Measurements from ENCODE around the gene GPR161. TPM values are rescaled to one million over a fixed set of nuclear protein-coding genes. Genes with fewer than 3 reads are reported as not detected.
A peak's percentile ranks its signal among the peaks of the same experiment; 100 is the strongest.

Gene GPR161
- total and polyA plus RNA-seq, 10 of the 15 experiments (the other 5 are each of a cell fraction or from before 2014, with no cell fraction given) = 0.07 to 0.49 (median 0.34) TPM; not detected in 2

GRCh38 chr1:168045311-168045710 is 91.4 kb downstream of the GPR161 start:
- H3K27me3 ChIP-seq (replicated peaks in 1 of 2; ENCODE audit: control insufficient read depth in 2 of 2, insufficient read depth in 2 of 2, low read length in 1 of 2) = no peaks in the 10 kb centered on the region
- no peak overlapping the region for H3K4me3 ChIP-seq
- no peaks in the 10 kb centered on the region for H4K20me1 ChIP-seq (ENCODE audit: control insufficient read depth, insufficient read depth)
- no peak for TF ChIP-seq ETV6 (conservative IDR thresholded peaks at IDR 0.05 in 1 of 2, IDR thresholded peaks at IDR 0.05 in 1 of 2; ENCODE audit: borderline replicate concordance in 1 of 2, low read depth in 1 of 2)
- no peak for TF ChIP-seq REST (IDR thresholded peaks at IDR 0.05; ENCODE audit: low read depth, low read length)
- ChIA-PET SMC1A (ENCODE audit: uncharacterized antibody, unreplicated experiment) (no interaction called here), CTCF (interaction anchor here (0.5 to 1.9 kb wide), 2 partner anchors 37 to 184 kb away, joined by 3 to 5 read pairs; no protein-coding TSS in a partner anchor), POLR2A (no interaction called here), RAD21 (ENCODE audit: unreplicated experiment) (no interaction called here)
- no peaks in the 10 kb centered on the region for H3K9me3 ChIP-seq (replicated peaks; ENCODE audit: control insufficient read depth, insufficient read depth, low read length)
- FAIRE-seq (peak; percentile 27), ATAC-seq (no peak), DNase-seq (ENCODE audit: low read depth, low spot score) (no peak)
- no peaks in the 10 kb centered on the region for H3K79me2 ChIP-seq (ENCODE audit: control insufficient read depth, insufficient read depth, low read length)
- no peaks in the 10 kb centered on the region for H3K4me1 ChIP-seq (ENCODE audit: control insufficient read depth, insufficient read depth, low read length)
- intact Hi-C loops (cut with micrococcal nuclease; ENCODE audit: unreplicated experiment) (no loop called here), in situ Hi-C loops (cut with MboI) (no loop called here)
- no TSS peak for BruUV-seq (replicated peaks)
- 96% methylated on average over 1 of the region's 1 CpG for WGBS (ENCODE audit: insufficient coverage, insufficient replicate concordance, low lambda C conversion rate, missing lambda C conversion rate)
- H3K4me2 ChIP-seq (ENCODE audit: control insufficient read depth, insufficient read depth) = no peak overlapping the region
- no peak overlapping the region for H3K9ac ChIP-seq (ENCODE audit: control insufficient read depth, insufficient read depth, low read length)
- no peak overlapping the region for H2AFZ ChIP-seq (ENCODE audit: control insufficient read depth, low read depth, low read length)
- H3K36me3 ChIP-seq (ENCODE audit: control insufficient read depth in 2 of 2, insufficient read depth in 2 of 2, low read length in 1 of 2) = peaks cover 0 to 2% of the 10 kb centered on the region in 2 experiments; a peak in 1 of 4 replicates
- no peak overlapping the region for H3K27ac ChIP-seq (ENCODE audit: control insufficient read depth, insufficient read depth)

- ChIA-PET POLR2A (no interaction called here), RAD21 (ENCODE audit: unreplicated experiment) (no interaction called here), SMC1A (ENCODE audit: uncharacterized antibody, unreplicated experiment) (no interaction called here), CTCF (no interaction called here)
- Histone ChIP-seq H3K4me1 (ENCODE audit: control insufficient read depth, insufficient read depth, low read length) (no peaks in the 10 kb centered on the region), H4K20me1 (ENCODE audit: control insufficient read depth, insufficient read depth) (no peaks in the 10 kb centered on the region), H3K9ac (ENCODE audit: control insufficient read depth, insufficient read depth, low read length) (no peak overlapping the region), H3K9me3 (replicated peaks; ENCODE audit: control insufficient read depth, insufficient read depth, low read length) (no peaks in the 10 kb centered on the region), H2AFZ (ENCODE audit: control insufficient read depth, low read depth, low read length) (no peak overlapping the region), H3K27me3 (replicated peaks in 1 of 2; ENCODE audit: control insufficient read depth in 2 of 2, insufficient read depth in 2 of 2, low read length in 1 of 2) (no peaks in the 10 kb centered on the region), H3K27ac (ENCODE audit: control insufficient read depth, insufficient read depth) (no peak overlapping the region), H3K79me2 (ENCODE audit: control insufficient read depth, insufficient read depth, low read length) (no peaks in the 10 kb centered on the region), H3K4me3 (no peak overlapping the region), H3K36me3 (ENCODE audit: control insufficient read depth in 2 of 2, insufficient read depth in 2 of 2, low read length in 1 of 2) (peaks cover 0 to 2% of the 10 kb centered on the region in 2 experiments; a peak in 2 of 4 replicates), H3K4me2 (ENCODE audit: control insufficient read depth, insufficient read depth) (no peak overlapping the region)
- WGBS (ENCODE audit: insufficient coverage, insufficient replicate concordance, low lambda C conversion rate, missing lambda C conversion rate) = 100% methylated on average over 2 of the region's 2 CpGs
- DNase-seq (ENCODE audit: low read depth, low spot score) = no peak
- in situ Hi-C loops (cut with MboI) = no loop called here
- no peak for TF ChIP-seq DPF2 (IDR thresholded peaks at IDR 0.05)
- TF ChIP-seq MXI1 (IDR thresholded peaks at IDR 0.05; ENCODE audit: low read depth, low read length) = no peak
- TF ChIP-seq RBBP5 (conservative IDR thresholded peaks at IDR 0.05) = no peak
- TF ChIP-seq SMAD1 (IDR thresholded peaks at IDR 0.05; ENCODE audit: low read depth, partially characterized antibody) = no peak
- TF ChIP-seq CREM (IDR thresholded peaks at IDR 0.05; ENCODE audit: low read depth) = no peak
- TF ChIP-seq NR2C2 (IDR thresholded peaks at IDR 0.05; ENCODE audit: borderline replicate concordance, control insufficient read depth, insufficient read length, low read depth) = no peak
- no peak for TF ChIP-seq ATF3 (IDR thresholded peaks at IDR 0.05; ENCODE audit: borderline replicate concordance, extremely low read depth, low read depth, low read length)
- TF ChIP-seq PBX3 (IDR thresholded peaks at IDR 0.05; ENCODE audit: insufficient replicate concordance, low read depth, low read length) = no peak
- no peak for TF ChIP-seq CHD2 (IDR thresholded peaks at IDR 0.05; ENCODE audit: borderline replicate concordance, low read depth, low read length)
- no peak for TF ChIP-seq RCOR1 (conservative IDR thresholded peaks at IDR 0.05; ENCODE audit: low read depth, low read length)
- no peak for TF ChIP-seq CREB1 (IDR thresholded peaks at IDR 0.05; ENCODE audit: low read depth)
- no peak for TF ChIP-seq HDAC2 (IDR thresholded peaks at IDR 0.05)
- no peak for FAIRE-seq
- no TSS peak for BruUV-seq (replicated peaks)
- intact Hi-C loops (cut with micrococcal nuclease; ENCODE audit: unreplicated experiment) = no loop called here
- ATAC-seq = no peak
Measured at GRCh38 chr1:168042362-168042761, 94.4 kb downstream of the GPR161 start.
